ENCODE results near the gene SH3RF1.

GRCh38 chr4:169307576-169307975 lies 36.8 kb upstream of the SH3RF1 start:
- TF ChIP-seq, protein P1, sequence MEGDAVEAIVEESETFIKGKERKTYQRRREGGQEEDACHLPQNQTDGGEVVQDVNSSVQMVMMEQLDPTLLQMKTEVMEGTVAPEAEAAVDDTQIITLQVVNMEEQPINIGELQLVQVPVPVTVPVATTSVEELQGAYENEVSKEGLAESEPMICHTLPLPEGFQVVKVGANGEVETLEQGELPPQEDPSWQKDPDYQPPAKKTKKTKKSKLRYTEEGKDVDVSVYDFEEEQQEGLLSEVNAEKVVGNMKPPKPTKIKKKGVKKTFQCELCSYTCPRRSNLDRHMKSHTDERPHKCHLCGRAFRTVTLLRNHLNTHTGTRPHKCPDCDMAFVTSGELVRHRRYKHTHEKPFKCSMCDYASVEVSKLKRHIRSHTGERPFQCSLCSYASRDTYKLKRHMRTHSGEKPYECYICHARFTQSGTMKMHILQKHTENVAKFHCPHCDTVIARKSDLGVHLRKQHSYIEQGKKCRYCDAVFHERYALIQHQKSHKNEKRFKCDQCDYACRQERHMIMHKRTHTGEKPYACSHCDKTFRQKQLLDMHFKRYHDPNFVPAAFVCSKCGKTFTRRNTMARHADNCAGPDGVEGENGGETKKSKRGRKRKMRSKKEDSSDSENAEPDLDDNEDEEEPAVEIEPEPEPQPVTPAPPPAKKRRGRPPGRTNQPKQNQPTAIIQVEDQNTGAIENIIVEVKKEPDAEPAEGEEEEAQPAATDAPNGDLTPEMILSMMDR (conservative IDR thresholded peaks at IDR 0.05 in 1 of 2, IDR thresholded peaks at IDR 0.05 in 1 of 2; ENCODE audit: extremely low read depth in 1 of 2, insufficient read depth in 1 of 2, low read depth in 1 of 2, low read length in 2 of 2) = no peak
- no peak for TF ChIP-seq EZH2 (IDR thresholded peaks at IDR 0.05; ENCODE audit: borderline replicate concordance, low read length)
